ENCODE data around the gene RCC1.
"Not testable (repeated sequence)": the region's sequence is repeated elsewhere in the genome, so short reads cannot be mapped to it uniquely, and the experiment has no call there.

Gene RCC1

DNA sequence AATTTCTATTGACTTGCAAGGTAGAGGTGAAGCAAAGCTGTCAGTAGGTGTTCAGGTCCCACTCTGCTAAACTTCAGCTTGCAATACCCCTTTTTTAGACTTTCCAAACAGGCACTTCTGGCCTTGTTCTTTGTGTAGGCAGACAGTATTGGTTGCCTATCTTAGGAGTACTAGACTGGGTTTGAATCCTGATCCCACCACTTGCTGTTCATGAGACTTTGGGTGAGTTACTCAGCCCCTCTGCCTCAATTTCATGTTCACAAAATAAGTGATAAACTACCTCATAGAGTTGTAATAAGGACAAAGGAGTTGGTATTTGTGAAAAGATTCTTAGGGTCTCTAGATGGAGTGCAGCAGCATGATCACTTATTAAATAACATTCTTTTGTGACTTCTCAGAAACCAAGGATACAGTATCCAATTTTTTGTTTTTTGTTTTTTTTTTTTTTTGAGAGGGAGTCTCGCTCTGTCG lies 5.2 kb downstream of the RCC1 start:
- peak; percentile 64 for DNase-seq (ENCODE audit: low read depth)
- no peak overlapping the region for H3K4me3 ChIP-seq (ENCODE audit: control insufficient read depth, low read depth, low read length)

DNA sequence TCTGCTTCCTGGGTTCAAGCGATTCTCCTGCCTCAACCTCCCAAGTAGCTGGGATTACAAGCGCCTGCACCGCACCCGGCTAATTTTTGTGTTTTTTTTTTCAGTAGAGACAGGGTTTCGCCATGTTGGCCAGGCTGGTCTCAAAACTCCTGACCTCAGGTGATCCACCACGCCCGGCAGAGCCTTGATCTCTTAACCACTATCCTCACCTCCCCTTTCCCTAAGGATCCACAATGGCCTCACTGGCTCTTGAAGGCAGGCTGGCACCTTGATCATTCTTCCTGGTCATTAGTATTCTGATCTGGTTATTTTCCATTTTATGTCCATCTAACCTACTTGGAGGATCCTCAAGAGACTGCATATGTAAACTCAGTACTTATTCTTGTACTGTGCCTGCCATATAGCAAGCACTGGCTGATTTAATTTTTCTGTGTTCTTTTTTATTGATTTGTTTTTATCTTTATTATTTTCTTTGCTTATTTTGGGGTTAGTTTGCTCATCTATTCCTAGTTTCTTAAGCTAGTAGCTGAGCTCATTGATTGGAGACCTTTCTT lies 6.3 kb downstream of the RCC1 start:
- H3K4me3 ChIP-seq (ENCODE audit: control insufficient read depth, low read depth, low read length), result no peak overlapping the region
- peak; percentile 50 for DNase-seq (ENCODE audit: low read depth)
- TF ChIP-seq, protein P1, sequence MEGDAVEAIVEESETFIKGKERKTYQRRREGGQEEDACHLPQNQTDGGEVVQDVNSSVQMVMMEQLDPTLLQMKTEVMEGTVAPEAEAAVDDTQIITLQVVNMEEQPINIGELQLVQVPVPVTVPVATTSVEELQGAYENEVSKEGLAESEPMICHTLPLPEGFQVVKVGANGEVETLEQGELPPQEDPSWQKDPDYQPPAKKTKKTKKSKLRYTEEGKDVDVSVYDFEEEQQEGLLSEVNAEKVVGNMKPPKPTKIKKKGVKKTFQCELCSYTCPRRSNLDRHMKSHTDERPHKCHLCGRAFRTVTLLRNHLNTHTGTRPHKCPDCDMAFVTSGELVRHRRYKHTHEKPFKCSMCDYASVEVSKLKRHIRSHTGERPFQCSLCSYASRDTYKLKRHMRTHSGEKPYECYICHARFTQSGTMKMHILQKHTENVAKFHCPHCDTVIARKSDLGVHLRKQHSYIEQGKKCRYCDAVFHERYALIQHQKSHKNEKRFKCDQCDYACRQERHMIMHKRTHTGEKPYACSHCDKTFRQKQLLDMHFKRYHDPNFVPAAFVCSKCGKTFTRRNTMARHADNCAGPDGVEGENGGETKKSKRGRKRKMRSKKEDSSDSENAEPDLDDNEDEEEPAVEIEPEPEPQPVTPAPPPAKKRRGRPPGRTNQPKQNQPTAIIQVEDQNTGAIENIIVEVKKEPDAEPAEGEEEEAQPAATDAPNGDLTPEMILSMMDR (conservative IDR thresholded peaks at IDR 0.05; ENCODE audit: control insufficient read depth, insufficient read depth, low read depth, low read length), result no peak

More for the DNA sequence above, 5.2 kb downstream of the RCC1 start:
- TF ChIP-seq, protein P1 (conservative IDR thresholded peaks at IDR 0.05; ENCODE audit: control insufficient read depth, insufficient read depth, low read depth, low read length), result no peak

DNA sequence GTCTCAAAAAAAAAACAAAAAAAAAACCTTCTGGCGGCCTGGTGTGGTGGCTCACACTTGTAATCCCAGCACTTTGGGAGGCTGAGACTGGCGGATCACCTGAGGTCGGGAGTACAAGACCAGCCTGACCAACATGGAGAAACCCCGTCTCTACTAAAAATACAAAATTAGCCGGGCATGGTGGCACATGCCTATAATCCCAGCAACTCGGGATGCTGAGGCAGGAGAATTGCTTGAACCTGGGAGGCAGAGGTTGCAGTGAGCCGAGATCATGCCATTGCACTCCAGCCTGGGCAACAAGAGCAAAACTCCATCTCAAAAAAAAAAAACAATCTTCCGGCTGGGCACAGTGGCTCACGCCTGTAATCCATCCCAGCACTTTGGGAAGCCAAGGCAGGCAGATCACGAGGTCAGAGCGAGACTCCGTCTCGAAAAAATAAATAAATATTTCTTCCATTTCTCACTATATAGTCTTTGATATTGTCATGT lies 8.6 kb downstream of the RCC1 start:
- peak; percentile 38 for DNase-seq (ENCODE audit: low read depth)

DNA sequence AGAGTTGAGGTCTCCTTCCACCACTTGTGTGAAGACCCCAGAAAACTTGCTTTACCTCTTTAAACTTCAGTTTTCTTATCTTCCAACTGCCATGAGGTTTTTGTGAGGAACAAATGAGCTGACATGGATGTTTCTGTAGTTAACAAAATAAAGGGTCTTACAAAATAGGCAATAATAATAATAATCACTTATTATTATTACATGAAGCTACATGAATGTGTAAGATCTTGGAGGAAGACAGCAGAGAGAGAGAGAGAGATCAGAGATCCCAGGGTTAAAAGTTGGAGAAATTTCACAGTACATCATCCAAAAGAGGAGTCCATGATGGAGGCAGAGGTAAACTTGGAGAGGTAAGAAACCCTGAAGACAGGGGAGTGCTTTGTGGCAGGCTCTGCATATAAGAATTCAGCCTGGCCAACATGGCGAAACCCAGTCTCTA lies 10.7 kb downstream of the RCC1 start:
- TF ChIP-seq, protein P1 (conservative IDR thresholded peaks at IDR 0.05; ENCODE audit: control insufficient read depth, insufficient read depth, low read depth, low read length), result no peak
- DNase-seq (ENCODE audit: low read depth), result peak; percentile 16
- no peak overlapping the region for H3K4me3 ChIP-seq (ENCODE audit: control insufficient read depth, low read depth, low read length)

More for the DNA sequence above, 8.6 kb downstream of the RCC1 start:
- H3K4me3 ChIP-seq (ENCODE audit: control insufficient read depth, low read depth, low read length), result not testable (repeated sequence)

DNA sequence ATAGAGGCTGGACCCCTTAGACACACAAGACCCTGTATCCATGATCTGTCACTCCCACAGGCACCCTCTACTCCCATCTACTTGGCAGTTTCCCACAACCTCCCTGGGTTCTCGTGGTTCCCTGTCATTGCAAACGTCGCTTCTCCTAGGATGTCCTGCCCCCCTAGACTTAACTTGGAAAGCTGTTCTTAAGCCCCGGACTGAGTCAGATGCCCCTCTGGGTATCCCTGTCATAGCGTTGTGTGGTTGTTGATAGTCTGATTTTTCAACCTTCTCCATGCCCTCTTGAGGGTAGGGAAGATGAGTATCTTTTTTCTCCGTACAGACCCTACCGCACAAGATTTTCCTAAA lies 11.8 kb downstream of the RCC1 start:
- TF ChIP-seq, protein P1 (conservative IDR thresholded peaks at IDR 0.05; ENCODE audit: control insufficient read depth, insufficient read depth, low read depth, low read length), result no peak
- peak overlapping the region; percentile 58 for H3K4me3 ChIP-seq (ENCODE audit: control insufficient read depth, low read depth, low read length)
- peak; percentile 49 for DNase-seq (ENCODE audit: low read depth)

DNA sequence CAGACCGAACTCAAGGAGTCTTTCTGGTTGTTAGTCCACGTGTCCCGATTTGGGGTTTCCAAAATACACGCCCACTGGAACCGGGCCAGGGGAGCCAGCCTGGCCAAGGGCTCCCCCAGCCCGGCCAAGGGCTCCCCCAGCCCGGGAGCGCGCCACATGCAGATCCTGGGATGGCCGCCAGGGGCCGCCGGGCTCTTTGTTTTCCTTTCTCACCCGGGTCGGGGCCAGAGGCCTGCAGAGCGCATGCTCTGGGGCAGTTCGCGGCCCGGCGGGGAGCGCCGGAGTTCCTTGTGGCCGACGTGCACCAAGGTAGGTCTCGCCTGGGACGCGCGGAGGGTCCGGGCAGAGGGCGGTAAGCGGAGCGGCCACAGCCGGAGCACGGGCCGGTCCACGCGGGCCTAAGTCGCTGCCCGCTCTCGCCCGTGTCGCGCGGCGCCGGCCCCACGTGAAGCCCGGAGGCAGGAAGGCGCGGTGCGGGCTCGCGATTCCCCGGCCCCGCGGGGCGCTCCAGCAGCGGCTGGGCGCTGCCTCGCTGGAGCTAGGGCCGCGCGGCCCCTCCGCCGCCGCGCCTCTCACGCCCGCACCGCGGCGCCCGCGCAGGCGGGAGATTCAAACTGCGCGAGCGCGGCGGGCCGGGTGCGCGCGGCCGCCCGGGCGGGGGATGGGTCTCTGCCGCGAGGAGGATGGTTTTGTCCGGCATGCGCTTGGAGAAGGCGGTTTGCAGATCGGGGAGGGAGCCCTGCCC lies 12.3 kb downstream of the RCC1 start:
- peak; percentile 77 for DNase-seq (ENCODE audit: low read depth)

More for the DNA sequence above, 12.3 kb downstream of the RCC1 start:
- TF ChIP-seq, protein P1 (conservative IDR thresholded peaks at IDR 0.05; ENCODE audit: control insufficient read depth, insufficient read depth, low read depth, low read length), result peak; percentile 69
- H3K4me3 ChIP-seq (ENCODE audit: control insufficient read depth, low read depth, low read length), result peak overlapping the region; percentile 83

All from fibroblast of mammary gland (primary cell).